ENCODE measurements around the gene LCN1. TPM values are rescaled to one million over a fixed set of nuclear protein-coding genes. Genes with fewer than 3 reads are reported as not detected.

Gene LCN1
- total and polyA plus RNA-seq, 2 of the 4 experiments (the other 2 are of a cell fraction): not detected

- no peak overlapping the region for H2AK9ac ChIP-seq (replicated peaks; ENCODE audit: low read depth, low read length, poor library complexity)
Measured at GRCh38 chr9:135494791-135495559, 26.3 kb upstream of the LCN1 start.

More at GRCh38 chr9:135494791-135495559, 26.3 kb upstream of the LCN1 start:
- H3K79me1 ChIP-seq (ENCODE audit: low read depth in 1 of 2, low read length in 2 of 2): no peaks in the 10 kb centered on the region
- no peaks in the 10 kb centered on the region for H4K20me1 ChIP-seq (ENCODE audit: insufficient read depth, low read length)
- no peak overlapping the region for H3K14ac ChIP-seq (replicated peaks; ENCODE audit: low read depth, low read length)
- dilution Hi-C loops (cut with HindIII; ENCODE audit: low sequenced_read_pairs, unreplicated experiment): no loop called here
- no peaks in the 10 kb centered on the region; the same call in 1 of the 2 replicates for H3K4me1 ChIP-seq (ENCODE audit: control insufficient read depth, insufficient read depth, low read length)
- H2BK20ac ChIP-seq (ENCODE audit: low read depth, low read length): no peak overlapping the region
- no peaks in the 10 kb centered on the region for H3K9me3 ChIP-seq (ENCODE audit: control insufficient read depth, insufficient read depth, low read length)
- BruUV-seq (replicated peaks): no TSS peak
- no peak overlapping the region for H3K23ac ChIP-seq (ENCODE audit: low read depth, low read length)
- ChIA-PET POLR2A (ENCODE audit: unreplicated experiment) (no interaction called here), CTCF (no interaction called here)
- H3K18ac ChIP-seq (ENCODE audit: low read depth, low read length): no peak overlapping the region
- intact Hi-C loops (cut with micrococcal nuclease): no loop called here
- no peaks in the 10 kb centered on the region for H3K9me1 ChIP-seq (ENCODE audit: insufficient read depth, low read length)
- no peak overlapping the region for H3K56ac ChIP-seq (ENCODE audit: extremely low read depth, insufficient read depth, low read length)
- H2AK5ac ChIP-seq (ENCODE audit: low read depth, low read length): no peak overlapping the region
- H3K27ac ChIP-seq (ENCODE audit: insufficient read depth, low read length): no peak overlapping the region
- H2BK15ac ChIP-seq (ENCODE audit: low read depth, low read length): no peak overlapping the region
- no peak overlapping the region for H2AFZ ChIP-seq (replicated peaks; ENCODE audit: low read length, poor library complexity)
- H3K27me3 ChIP-seq (ENCODE audit: control insufficient read depth, insufficient read depth, low read length): no peaks in the 10 kb centered on the region
- no peak overlapping the region for H2BK120ac ChIP-seq (ENCODE audit: low read depth, low read length)
- in situ Hi-C loops (cut with MboI; ENCODE audit: low sequenced_read_pairs): no loop called here
- no peak overlapping the region for H3K4me3 ChIP-seq (ENCODE audit: insufficient read depth, low read depth, low read length)
- no peak for TF ChIP-seq ELK1 (IDR thresholded peaks at IDR 0.05; ENCODE audit: borderline replicate concordance, low read depth, low read length)
- no peak for TF ChIP-seq MXI1 (IDR thresholded peaks at IDR 0.05; ENCODE audit: borderline replicate concordance, low read depth, low read length)
- TF ChIP-seq CTCF (conservative IDR thresholded peaks at IDR 0.05; ENCODE audit: low read depth, low read length): no peak
- TF ChIP-seq BHLHE40 (IDR thresholded peaks at IDR 0.05; ENCODE audit: low read depth, low read length): no peak
- TF ChIP-seq MAFK (IDR thresholded peaks at IDR 0.05; ENCODE audit: low read depth, low read length): no peak
- no peak for TF ChIP-seq CEBPB (IDR thresholded peaks at IDR 0.05; ENCODE audit: low read depth, low read length)
- no peak for TF ChIP-seq POLR2A (IDR thresholded peaks at IDR 0.05; ENCODE audit: low read depth, low read length)
- TF ChIP-seq RFX5 (IDR thresholded peaks at IDR 0.05; ENCODE audit: low read depth, low read length): no peak
- no peak for TF ChIP-seq USF2 (IDR thresholded peaks at IDR 0.05; ENCODE audit: low read depth, low read length)
- no peak for TF ChIP-seq MAZ (IDR thresholded peaks at IDR 0.05; ENCODE audit: borderline replicate concordance, low read depth, low read length)
- no peak for TF ChIP-seq FOS (IDR thresholded peaks at IDR 0.05; ENCODE audit: low read depth, low read length)
- TF ChIP-seq RAD21 (IDR thresholded peaks at IDR 0.05; ENCODE audit: low read length): no peak
- no peak overlapping the region for H2BK5ac ChIP-seq (ENCODE audit: low read depth, low read length, poor library complexity, severe bottlenecking)
- ATAC-seq (ENCODE audit: low read depth) (no peak), DNase-seq (no peak)
- H3K4me2 ChIP-seq (ENCODE audit: low read depth, low read length): no peak overlapping the region
- H3K4ac ChIP-seq (ENCODE audit: low read depth, low read length): no peak overlapping the region
- no peaks in the 10 kb centered on the region for H3K36me3 ChIP-seq (ENCODE audit: control insufficient read depth, insufficient read depth, low read length)
- H3K9ac ChIP-seq (ENCODE audit: low read depth, low read length): no peak overlapping the region
- H4K91ac ChIP-seq (ENCODE audit: insufficient read depth, low read depth, low read length): no peak overlapping the region
- no peak overlapping the region for H4K8ac ChIP-seq (ENCODE audit: low read depth in 2 of 2, low read length in 2 of 2)
- whole genome bisulfite sequencing, 2 experiments (ENCODE audit: extremely low coverage in 2 of 2, insufficient read length in 1 of 2): 83% methylated on average over 10 of the region's 30 CpGs; no CpG with 5 or more reads in 1 of the 2 experiments
- H4K5ac ChIP-seq (ENCODE audit: low read depth, low read length): no peak overlapping the region

All from IMR-90 (cell line).